NB4 (cell line): ENCODE data around the gene DSCAML1.

Experiments
- DNase-seq: peaks from one replicate; pipeline ENCODE4 v3.0.0; 2010; ENCODE audit warnings: low read depth
- H3K4me3 ChIP-seq: one replicate; pipeline ENCODE4 v1.5.1; 2011; ENCODE audit warnings: mild to moderate bottlenecking, low read depth, low read length, moderate library complexity
- CTCF ChIP-seq: IDR thresholded peaks from one replicate; pipeline ENCODE4 v1.5.1; 2012; ENCODE audit warnings: low read depth, low read length
- MAX ChIP-seq: IDR thresholded peaks from 2 replicates; pipeline ENCODE4 v1.6.1; 2011; ENCODE audit warnings: low read depth, low read length
- MYC ChIP-seq: IDR thresholded peaks from 2 replicates; pipeline ENCODE4 v1.6.1; 2011; ENCODE audit warnings: low read depth, low read length
- POLR2A ChIP-seq: IDR thresholded peaks from 2 replicates; pipeline ENCODE4 v1.6.1; 2011; ENCODE audit warnings: mild to moderate bottlenecking; ENCODE audit not compliant: insufficient read length; ENCODE audit errors: extremely low read depth

DSCAML1 gene

GRCh38 chr11:117610901-117611300 lies 186.1 kb downstream of the DSCAML1 start:
- H3K4me3 ChIP-seq: no peak overlapping the region
- no peak for DNase-seq
- no peak for TF ChIP-seq MAX
- no peak for TF ChIP-seq CTCF
- no peak for TF ChIP-seq MYC
- TF ChIP-seq POLR2A: no peak

GRCh38 chr11:117610045-117610444 lies 187.0 kb downstream of the DSCAML1 start:
- TF ChIP-seq CTCF (no peak), MAX (no peak), POLR2A (no peak), MYC (no peak)
- DNase-seq: no peak
- H3K4me3 ChIP-seq: no peak overlapping the region

GRCh38 chr11:117607449-117607848 lies 189.6 kb downstream of the DSCAML1 start:
- TF ChIP-seq CTCF (no peak), MAX (no peak), POLR2A (no peak), MYC (no peak)
- DNase-seq: no peak
- no peak overlapping the region for H3K4me3 ChIP-seq

GRCh38 chr11:117606790-117607189 lies 190.2 kb downstream of the DSCAML1 start:
- no peak overlapping the region for H3K4me3 ChIP-seq
- DNase-seq: peak; percentile 24
- no peak for TF ChIP-seq MAX
- TF ChIP-seq MYC: no peak
- no peak for TF ChIP-seq POLR2A
- TF ChIP-seq CTCF: no peak

GRCh38 chr11:117606211-117606610 lies 190.8 kb downstream of the DSCAML1 start:
- DNase-seq: no peak
- no peak for TF ChIP-seq POLR2A
- TF ChIP-seq MYC: no peak
- no peak for TF ChIP-seq MAX
- TF ChIP-seq CTCF: no peak
- no peak overlapping the region for H3K4me3 ChIP-seq

- DNase-seq: no peak
- TF ChIP-seq MAX (no peak), MYC (no peak)
- no peak overlapping the region for H3K4me3 ChIP-seq
Observed at GRCh38 chr11:117605331-117605730, 191.7 kb downstream of the DSCAML1 start.
